ENCODE results near the gene SEL1L.

DNA sequence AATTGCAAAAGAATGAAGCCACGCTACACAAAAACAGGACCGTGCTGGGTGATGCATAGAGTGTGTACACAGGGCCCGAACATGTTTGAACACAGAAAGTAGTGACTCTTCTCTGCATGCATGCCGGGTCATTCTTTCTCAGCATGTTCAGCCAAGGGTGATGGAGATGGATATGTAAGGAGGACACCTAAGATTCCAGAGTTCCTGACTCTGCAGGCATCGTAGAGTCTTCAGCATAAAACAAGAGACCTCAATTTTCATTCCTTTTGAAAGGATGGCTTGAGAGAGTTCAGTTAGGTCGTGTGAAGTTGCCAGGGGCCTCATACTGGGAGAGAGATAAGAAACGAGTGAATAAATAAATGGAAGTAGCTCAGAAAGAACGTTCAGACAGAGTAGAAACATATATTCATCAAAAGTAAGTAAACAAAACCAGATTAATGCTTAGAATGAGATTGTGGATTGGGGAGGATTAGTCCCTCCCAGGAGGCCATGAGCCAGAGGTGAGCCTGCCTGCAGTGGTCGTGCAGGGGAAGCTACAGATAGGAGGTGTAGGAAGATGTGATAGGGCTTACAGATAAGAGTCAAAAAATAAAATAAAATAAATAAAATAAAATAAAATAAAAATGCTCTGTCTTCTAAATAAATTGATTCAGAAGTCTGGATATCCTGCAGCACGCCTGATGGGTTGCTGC lies 27.6 kb upstream of the SEL1L start:
- TF ChIP-seq RAD21 (IDR thresholded peaks at IDR 0.05; ENCODE audit: low read depth) (no peak), EZH2phosphoT487 (IDR thresholded peaks at IDR 0.05; ENCODE audit: borderline replicate concordance) (no peak)
- TF ChIP-seq, protein P1, sequence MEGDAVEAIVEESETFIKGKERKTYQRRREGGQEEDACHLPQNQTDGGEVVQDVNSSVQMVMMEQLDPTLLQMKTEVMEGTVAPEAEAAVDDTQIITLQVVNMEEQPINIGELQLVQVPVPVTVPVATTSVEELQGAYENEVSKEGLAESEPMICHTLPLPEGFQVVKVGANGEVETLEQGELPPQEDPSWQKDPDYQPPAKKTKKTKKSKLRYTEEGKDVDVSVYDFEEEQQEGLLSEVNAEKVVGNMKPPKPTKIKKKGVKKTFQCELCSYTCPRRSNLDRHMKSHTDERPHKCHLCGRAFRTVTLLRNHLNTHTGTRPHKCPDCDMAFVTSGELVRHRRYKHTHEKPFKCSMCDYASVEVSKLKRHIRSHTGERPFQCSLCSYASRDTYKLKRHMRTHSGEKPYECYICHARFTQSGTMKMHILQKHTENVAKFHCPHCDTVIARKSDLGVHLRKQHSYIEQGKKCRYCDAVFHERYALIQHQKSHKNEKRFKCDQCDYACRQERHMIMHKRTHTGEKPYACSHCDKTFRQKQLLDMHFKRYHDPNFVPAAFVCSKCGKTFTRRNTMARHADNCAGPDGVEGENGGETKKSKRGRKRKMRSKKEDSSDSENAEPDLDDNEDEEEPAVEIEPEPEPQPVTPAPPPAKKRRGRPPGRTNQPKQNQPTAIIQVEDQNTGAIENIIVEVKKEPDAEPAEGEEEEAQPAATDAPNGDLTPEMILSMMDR (IDR thresholded peaks at IDR 0.05 in 2 of 3, conservative IDR thresholded peaks at IDR 0.05 in 1 of 3; ENCODE audit: borderline replicate concordance in 1 of 3, insufficient read depth in 1 of 3, low read depth in 2 of 3, low read length in 2 of 3): no peak
